ENCODE results near the gene SPINK9. TPM values are rescaled to one million over a fixed set of nuclear protein-coding genes. Genes with fewer than 3 reads are reported as not detected.
A peak's percentile ranks its signal among the peaks of the same experiment; 100 is the strongest.

SPINK9 gene
- total RNA-seq, 1 donor from 2014 or later: not detected

DNA sequence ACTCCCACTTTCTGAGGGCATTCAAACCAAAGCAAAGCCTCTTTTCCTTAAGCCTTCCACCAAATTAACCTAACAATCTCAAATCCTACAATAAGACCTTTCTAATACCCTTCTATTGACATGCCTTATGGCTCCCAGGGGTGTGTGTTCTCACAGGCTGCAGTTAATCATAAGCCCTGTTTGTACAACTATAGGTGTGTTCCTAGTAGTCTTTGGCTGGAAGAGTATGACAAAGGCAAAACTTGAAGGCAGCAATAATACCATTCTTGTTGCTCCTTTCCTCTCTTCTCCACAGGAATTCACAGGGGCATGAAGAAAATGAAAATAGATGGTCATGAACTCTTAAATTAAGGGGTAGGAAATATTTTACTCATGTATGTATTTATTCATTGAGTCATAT is 37.5 kb downstream of the SPINK9 start:
- Mint-ChIP-seq H3K4me3 (no peak overlapping the region), H3K9me3 (peaks cover 16% of the 10 kb centered on the region), H3K4me1 (peaks cover 7% of the 10 kb centered on the region), H3K27me3 (ENCODE audit: low read depth) (no peaks in the 10 kb centered on the region), H3K27ac (no peak overlapping the region), H3K36me3 (peaks cover 3% of the 10 kb centered on the region)
- TF ChIP-seq, protein P1, sequence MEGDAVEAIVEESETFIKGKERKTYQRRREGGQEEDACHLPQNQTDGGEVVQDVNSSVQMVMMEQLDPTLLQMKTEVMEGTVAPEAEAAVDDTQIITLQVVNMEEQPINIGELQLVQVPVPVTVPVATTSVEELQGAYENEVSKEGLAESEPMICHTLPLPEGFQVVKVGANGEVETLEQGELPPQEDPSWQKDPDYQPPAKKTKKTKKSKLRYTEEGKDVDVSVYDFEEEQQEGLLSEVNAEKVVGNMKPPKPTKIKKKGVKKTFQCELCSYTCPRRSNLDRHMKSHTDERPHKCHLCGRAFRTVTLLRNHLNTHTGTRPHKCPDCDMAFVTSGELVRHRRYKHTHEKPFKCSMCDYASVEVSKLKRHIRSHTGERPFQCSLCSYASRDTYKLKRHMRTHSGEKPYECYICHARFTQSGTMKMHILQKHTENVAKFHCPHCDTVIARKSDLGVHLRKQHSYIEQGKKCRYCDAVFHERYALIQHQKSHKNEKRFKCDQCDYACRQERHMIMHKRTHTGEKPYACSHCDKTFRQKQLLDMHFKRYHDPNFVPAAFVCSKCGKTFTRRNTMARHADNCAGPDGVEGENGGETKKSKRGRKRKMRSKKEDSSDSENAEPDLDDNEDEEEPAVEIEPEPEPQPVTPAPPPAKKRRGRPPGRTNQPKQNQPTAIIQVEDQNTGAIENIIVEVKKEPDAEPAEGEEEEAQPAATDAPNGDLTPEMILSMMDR (IDR thresholded peaks at IDR 0.05; ENCODE audit: unreplicated experiment): no peak
- no peak for DNase-seq (ENCODE audit: low spot score in 2 of 2, unreplicated experiment in 2 of 2)

DNA sequence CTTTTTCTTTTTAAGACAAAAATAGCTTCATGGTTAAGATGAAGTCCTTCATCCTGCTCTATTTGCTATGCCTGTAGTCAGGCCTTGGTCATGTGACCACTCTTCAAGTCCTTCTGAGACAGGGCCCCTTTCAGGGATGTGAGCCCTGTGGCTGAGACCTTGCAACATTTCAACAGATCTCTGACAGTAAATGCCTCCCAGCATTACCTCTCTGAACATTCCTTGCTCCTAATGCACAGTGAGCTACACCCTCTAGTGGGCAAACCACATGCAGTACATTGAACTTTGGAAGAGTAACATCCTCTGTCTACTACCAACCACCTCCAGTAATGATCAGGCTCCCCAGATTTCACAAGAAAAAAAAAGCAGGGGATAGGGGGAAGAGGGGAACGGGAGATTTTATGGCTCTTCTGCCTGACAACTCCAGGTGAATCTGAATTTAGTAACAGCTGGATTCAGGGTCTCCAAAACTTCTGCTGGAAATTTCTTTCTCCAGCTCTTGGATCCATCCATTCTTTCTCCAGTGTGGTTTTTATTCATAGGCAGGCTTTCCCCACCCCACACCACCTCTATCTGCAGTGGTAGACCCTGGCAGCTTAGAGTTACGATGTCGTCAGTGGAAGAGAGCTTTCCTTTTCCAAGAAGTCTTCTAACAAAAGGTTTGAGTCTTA is 39.5 kb downstream of the SPINK9 start:
- TF ChIP-seq, protein P1 (IDR thresholded peaks at IDR 0.05; ENCODE audit: unreplicated experiment): peak; percentile 54
- H3K4me1 Mint-ChIP-seq: peaks cover 7% of the 10 kb centered on the region
- no peaks in the 10 kb centered on the region for H3K36me3 Mint-ChIP-seq
- H3K4me3 Mint-ChIP-seq: no peak overlapping the region
- peak in 1 of 2 experiments; percentile 39 for DNase-seq (ENCODE audit: low spot score in 2 of 2, unreplicated experiment in 2 of 2)
- H3K27me3 Mint-ChIP-seq (ENCODE audit: low read depth): no peaks in the 10 kb centered on the region
- peaks cover under 1% of the 10 kb centered on the region for H3K9me3 Mint-ChIP-seq
- no peak overlapping the region for H3K27ac Mint-ChIP-seq

DNA sequence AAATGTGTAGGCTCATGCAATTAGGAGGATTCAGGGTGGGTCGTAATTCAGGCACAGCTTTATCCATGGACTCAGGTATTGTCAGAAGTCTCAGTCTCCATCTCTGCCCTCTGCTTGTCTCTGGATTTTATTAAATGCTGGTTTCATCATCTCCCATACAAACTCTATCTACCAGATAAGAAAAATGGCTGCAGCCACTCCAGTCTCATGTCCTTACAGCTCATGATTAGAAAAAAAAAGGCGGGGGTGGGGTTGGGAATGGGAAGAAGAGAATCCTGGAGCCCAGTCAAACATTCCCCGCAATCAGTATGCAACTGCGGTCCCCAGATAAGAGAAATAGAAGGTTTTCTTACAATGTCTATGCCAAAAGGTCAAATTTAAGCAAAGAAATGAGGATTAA is 40.8 kb downstream of the SPINK9 start:
- H3K27me3 Mint-ChIP-seq (ENCODE audit: low read depth): no peaks in the 10 kb centered on the region
- H3K27ac Mint-ChIP-seq: no peak overlapping the region

DNA sequence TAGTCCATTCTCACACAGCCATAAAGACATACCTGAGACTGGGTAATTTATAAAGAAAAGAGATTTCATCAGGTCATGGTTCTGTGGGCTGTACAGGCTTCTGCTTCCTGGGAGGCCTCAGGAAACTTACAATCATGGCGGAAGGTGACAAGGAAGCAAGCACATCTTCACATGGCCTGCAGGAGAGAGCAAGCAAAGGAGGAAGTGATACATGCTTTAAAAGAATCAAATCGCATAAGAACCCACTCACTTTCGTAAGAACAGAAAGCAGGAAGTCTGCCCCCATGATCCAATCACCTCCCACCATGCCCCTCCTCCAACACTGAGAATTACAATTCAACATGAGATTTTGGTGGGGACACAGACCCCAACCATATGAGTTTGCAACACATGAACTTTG is 43.3 kb downstream of the SPINK9 start:
- Mint-ChIP-seq H3K27ac (no peak overlapping the region), H3K4me1 (peaks cover 17% of the 10 kb centered on the region), H3K9me3 (no peaks in the 10 kb centered on the region), H3K36me3 (no peaks in the 10 kb centered on the region), H3K27me3 (ENCODE audit: low read depth) (no peaks in the 10 kb centered on the region), H3K4me3 (no peak overlapping the region)
- TF ChIP-seq, protein P1 (IDR thresholded peaks at IDR 0.05; ENCODE audit: unreplicated experiment): no peak
- no peak for DNase-seq (ENCODE audit: low spot score in 2 of 2, unreplicated experiment in 2 of 2)

More for the DNA sequence above, 40.8 kb downstream of the SPINK9 start:
- Mint-ChIP-seq H3K36me3 (no peaks in the 10 kb centered on the region), H3K4me1 (peaks cover 7% of the 10 kb centered on the region), H3K4me3 (no peak overlapping the region), H3K9me3 (no peaks in the 10 kb centered on the region)
- DNase-seq (ENCODE audit: low spot score in 2 of 2, unreplicated experiment in 2 of 2): no peak
- TF ChIP-seq, protein P1 (IDR thresholded peaks at IDR 0.05; ENCODE audit: unreplicated experiment): no peak

DNA sequence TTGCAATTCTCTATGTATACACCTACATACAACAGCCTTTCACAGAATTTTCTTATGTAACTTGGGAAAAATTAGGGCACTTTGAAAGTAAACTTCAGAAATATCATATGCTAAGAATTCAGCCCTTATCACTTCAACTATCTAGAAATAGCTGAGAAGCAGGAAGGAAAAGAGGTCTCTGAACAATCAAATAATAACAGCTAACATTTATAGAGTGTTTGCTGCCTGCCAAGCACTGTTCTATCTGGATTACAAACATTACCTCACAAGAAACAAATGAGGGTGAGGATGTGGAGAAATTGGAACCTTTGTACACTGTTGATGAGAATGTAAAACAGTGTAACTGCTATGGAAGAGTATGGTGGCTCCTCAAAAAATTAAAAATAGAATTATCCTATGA is 44.0 kb downstream of the SPINK9 start:
- Mint-ChIP-seq H3K36me3 (no peaks in the 10 kb centered on the region), H3K27ac (no peak overlapping the region), H3K9me3 (no peaks in the 10 kb centered on the region), H3K4me1 (peaks cover 22% of the 10 kb centered on the region), H3K27me3 (ENCODE audit: low read depth) (no peaks in the 10 kb centered on the region), H3K4me3 (no peak overlapping the region)
- DNase-seq (ENCODE audit: low spot score in 2 of 2, unreplicated experiment in 2 of 2): no peak
- TF ChIP-seq, protein P1 (IDR thresholded peaks at IDR 0.05; ENCODE audit: unreplicated experiment): no peak

Data from mesothelial cell of epicardium (in vitro differentiated cells).